Measurements from ENCODE around the gene USB1.

The USB1 gene, protein sequence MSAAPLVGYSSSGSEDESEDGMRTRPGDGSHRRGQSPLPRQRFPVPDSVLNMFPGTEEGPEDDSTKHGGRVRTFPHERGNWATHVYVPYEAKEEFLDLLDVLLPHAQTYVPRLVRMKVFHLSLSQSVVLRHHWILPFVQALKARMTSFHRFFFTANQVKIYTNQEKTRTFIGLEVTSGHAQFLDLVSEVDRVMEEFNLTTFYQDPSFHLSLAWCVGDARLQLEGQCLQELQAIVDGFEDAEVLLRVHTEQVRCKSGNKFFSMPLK

DNA sequence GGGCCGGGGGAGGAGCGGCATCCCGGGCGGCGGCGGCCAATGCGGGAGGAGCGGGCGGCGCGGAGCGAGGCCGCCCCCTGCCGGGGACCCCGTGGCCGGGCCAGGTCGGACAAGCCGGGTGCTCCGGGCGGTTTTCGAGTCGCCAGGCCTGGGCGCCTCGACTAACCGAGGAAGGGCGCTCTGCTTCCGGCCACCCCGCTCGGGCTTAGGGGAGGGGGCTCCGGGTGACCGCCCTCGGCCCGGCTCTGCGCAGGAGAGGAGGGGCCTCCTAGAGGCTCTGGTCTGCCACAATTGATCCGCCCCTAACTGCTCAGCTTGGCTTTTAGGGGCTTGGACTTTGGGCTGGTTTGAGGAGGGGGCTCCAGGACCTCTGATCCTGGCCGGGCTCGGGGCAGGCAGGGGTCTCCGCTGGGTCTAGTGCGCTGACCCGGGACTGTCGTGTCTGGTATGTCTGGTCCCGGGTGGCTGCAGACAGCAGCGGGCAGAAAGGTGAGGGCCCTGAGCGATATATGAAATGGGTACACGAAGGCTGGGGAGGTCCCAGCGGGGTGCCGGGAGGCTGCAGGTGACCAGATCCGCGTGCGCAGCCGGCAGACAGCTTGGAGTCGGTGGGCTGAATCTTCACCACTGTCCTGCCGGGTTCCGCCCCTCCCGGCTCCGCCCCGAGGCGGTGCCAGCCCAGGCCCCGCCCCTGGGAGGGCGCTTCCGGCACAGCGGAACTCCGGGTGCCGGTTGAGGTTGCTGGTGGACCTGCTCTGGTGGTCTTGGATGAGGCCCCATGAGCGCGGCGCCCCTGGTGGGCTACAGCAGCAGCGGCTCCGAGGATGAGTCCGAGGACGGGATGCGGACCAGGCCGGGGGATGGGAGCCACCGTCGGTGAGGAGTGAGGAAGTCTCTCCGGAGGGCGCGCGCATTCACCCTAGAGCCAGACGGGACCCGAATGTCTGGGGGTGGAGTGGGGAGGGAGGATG lies at the start of gene USB1:
Gene USB1 (plus strand): TSS at position 702 of the 971 bp plus-strand sequence. CDS start 77 bp downstream, at position 779.
- DNase-seq, result peak; percentile 86

DNA sequence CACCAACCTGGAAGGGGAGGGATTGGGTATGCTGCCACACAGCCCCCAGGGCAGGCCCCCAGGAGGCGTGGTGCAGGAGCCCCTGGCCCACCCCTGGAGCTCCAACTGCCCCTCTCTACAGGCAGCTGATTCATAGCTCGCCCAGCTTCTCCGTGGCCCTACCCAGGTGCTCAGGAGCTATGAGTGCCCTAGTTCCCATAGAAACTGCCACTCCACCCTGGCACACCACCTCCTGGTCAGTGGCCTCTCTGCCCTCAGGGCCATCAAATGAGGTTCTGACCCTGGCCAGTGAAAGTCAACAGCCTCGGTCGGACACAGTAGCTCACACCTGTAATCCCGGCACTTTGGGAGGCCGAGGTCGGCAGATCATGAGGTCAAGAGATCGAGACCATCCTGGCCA lies 48.3 kb upstream of the USB1 start:
- no peak for DNase-seq

DNA sequence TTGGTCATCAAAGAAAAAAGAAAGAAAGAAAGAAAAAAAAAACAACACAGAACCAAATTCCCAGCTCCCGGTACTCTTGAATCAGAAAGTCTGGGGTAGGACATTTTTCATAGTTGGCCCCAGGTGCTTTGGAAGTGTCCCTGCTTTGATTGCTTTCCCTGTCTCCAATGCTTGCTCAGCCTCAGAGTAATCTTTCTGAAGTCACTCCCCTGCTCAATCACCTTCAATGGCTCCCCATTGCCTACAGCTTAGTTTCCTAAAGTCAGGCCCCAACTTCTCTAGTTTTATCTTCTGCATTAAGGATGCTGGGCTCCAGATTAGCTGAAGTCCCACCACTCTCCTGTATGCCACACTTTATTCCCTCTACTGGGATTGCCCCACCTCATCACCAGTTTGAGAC lies 47.4 kb upstream of the USB1 start:
- DNase-seq, result no peak

DNA sequence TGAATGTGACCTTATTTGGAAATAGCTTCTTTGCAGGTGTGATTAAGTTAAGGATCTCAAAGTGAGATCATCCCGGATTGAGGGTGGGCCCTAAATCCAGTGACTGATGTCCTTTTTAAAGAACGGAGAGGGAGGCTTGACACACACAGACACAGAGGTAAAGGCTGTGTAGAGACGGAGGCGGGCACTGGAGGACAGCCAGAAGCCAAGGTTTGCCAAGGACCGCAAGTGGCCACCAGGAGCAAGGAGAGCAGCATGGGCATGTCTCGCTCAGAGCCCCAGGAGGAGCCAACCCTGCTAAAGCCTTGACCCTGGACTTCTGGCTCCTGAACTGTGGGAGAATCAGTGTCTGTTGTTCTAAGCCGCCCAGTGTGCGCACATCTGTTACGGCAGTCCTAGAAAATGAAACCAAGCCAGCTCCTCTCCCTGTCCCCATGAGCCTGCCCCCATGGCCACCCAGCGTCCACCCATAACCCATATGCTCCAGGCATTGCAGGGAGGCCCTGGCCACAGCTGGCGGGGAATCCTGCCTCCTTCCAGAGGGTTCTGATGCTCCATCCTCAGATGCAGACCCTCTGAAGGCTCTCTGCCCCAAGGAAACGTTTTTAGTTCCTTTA lies 45.5 kb upstream of the USB1 start:
- DNase-seq, result no peak

DNA sequence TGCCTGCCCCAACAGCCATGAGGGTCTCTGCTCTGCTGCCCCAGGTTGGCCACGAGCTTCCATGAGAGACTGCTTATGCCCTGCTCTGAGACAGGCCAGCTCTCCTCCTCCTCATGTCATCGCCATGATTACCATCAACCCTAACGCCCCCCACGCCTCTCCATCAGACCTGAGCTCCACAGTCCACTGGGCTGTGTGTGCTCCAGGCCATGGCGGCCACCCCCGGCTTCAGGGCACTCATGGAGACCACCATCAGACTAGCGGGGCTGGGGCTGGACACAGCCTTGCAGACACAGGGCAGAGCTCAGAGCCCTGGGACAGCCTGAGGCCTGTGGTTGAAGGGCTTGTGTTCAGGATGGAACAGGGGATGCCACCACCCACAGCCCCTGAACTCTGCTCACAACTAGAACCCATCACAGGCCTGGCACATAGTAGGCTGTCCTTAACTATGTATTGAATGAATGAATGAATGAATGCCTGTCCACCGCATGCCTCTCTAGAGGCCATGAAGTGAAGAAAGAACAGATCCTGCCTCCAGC lies 44.9 kb upstream of the USB1 start:
- DNase-seq, result no peak

DNA sequence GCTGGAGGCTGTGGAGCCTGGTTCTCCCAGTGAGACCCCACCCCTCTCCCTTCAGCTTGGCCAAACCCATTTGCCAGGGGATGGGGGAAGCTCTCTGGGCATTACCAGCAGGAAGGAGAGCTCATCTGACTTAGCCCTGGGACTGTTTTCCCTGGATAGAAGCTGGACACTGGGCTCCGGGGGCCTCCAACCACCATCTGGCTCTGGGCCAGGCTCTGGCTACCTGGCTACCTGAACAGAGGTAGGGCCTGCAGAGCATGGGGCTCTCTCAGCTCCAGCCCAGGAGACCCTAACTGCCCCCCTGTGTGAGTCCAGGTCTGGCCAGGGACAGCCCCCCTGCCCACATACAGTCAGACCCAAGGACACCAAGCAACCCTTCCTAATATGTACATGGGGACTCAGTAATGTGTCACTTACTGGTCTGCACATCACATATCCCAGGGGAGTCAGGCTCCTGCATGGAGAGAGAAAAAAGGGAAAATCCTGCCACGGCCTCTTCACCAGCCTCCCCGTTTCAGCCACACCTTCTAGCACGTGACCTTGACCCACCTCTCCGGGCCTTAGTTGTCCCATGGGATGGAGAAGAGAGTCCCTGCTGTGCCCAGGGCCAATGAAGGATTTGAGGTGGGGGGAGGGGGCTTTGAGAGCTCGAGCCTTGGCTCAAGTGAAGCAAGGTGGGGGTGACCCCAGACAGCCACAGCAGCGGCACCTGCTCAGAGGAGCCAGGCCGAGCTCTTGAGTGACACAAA lies 44.1 kb upstream of the USB1 start:
- DNase-seq, result no peak

DNA sequence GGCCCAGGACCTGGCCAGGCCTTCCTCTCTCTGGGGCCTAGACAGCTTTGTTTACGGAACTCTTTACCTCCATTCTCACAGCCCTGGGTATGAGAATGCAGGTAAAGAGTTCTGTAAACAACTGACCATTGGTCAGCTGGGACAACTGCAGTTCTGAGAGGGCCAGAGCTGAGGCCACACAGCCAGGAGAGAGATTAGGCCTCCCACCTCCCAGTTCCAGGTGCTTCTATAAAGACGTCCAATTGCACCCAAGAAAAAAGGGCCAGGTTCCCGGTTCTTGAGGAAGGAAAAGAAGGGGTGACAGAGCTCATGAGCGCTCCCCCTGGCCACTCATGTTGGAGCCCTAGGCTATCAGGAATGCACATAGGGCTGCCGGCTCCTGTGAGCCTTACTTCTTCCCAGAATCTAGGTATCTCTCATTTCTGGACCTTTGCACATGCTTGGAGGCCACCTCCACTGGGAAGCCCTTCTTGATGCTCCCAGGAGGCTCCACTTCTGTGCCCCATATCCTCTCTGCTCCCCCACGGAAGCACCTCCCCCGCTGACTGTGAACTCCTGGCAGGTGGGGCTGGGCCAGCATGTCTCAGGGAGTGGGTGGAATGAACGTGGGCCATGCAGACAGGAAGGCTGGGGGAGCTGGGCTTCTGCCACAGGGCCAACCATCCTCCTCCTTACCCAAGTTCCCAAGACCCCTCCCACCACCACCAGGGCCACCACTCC lies 43.4 kb upstream of the USB1 start:
- no peak for DNase-seq

DNA sequence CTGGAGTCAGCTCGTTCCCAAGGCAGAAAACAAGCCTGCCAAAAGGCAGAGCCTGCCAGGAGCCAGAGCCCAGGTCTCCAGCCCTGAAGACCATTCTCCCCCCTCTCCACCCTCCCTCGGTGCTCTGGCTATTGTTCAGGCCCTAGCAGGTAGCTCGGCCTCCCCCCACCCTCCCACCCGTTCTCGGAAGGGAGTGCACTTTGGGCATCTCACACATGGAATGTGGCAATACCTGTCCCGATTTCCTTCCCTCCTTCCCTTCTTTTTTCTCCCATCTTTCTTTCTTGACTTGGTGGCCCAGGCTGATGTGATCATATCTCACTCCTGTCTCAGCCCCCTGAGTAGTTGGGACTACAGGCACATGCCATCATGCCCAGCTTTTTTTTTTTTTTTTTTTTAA lies 42.7 kb upstream of the USB1 start:
- no peak for DNase-seq

DNA sequence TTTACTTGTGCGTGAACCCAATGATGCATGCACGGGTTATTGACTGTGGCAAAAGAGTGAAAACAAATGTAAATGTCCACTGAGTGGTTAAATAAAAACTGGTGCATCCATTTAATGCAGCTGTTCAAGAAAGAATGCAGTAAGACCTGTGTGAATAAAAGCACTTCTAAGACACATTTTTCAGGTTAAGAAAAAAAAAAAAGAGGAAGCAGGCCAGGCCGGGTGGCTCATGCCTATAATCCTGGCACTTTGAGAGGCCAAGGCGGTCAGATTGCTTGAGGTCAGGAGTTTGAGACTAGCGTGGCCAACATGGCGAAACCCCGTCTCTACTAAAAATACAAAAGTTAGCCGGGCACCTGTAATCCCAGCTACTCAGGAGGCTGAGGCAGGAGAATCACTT lies 42.1 kb upstream of the USB1 start:
- no peak for DNase-seq

DNA sequence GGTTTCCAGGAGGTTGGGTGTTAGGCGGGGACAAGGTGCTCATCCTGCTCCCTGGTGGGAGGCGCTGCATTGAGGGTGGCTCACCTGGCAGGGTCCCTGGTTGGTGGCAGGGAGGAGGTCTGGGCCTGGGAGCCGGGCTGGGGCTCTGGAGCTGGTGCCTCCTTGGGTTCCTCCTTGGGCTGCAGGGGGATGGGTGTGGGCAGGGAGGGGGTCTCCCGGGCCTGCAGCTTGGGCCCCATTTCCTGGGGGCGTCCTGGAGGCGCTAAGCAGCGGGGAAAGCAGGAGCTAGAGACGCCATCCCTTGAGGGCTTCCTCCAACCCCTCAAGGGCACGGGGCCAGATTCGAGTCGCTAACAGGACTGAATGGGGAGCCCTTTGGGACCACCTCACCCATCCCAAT lies 41.4 kb upstream of the USB1 start:
- DNase-seq, result no peak

DNA sequence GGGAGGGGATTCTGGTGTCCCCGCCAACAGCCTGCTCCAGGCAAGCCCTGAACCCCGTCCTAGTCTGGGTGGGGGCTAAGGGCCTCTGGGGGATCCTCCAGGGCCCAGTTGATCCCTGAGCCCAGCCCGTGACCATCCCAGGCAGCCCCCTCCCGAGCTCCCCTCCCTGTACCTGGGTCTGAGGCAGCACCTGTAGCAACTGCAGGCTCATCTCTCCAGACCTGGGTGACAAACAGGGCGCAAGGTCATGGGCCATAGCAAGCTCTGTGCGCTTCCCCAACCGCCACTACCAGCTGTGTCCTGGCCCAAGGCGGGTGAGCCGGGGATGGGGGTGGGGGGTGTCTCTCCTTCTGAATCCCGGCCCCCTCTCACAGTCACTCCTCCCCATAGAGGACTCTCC lies 40.9 kb upstream of the USB1 start:
- DNase-seq, result no peak

DNA sequence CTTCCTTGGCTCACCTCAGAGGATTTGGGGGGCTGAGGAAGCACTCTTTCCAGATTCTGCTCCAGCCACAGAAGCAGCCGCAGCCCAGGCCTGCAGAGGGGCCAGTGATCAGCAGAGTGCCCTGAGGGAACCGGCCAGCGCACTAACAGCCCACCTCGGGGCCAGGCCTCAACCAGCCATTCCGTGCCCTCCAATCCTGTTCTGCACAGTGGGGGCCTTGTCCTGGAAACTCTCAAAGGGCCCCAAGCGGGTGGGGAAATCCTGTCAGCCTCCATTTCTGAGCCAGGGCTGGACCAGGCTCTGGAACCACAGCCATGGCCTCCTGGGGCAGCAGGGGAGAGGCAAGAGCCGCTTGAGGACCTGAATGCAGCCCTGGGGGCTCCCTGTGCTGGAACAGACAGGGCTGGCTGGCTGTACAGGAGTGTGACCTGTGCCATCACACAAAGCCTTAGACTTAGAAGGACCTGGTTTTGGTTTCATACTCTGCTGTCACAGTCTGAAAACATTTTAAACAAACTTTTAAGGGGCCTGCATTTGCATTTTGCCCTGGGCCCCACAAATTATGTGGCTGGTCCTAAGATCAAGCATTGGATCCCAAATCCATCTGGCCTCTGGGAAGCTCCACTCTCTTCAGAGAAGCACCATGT lies 40.3 kb upstream of the USB1 start:
- DNase-seq, result no peak

DNA sequence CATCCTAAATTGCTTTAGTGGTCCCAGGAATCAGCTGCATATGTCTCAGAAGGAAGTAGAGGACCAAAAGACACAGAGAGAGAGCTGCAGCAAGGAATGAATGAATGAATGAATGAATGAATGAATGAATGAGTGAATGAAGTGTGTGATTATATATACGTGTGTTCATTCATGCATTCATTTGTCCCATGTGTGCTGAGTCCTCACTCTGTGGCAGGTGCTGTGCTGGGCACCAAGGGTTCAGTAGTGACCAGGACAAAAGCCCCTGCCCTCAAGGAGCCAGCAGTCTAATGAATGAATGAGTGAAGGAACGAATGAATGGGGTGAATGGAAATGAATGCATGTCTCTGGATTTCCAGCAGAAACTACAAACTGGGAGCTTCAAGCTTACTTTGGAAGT lies 39.7 kb upstream of the USB1 start:
- DNase-seq, result no peak

DNA sequence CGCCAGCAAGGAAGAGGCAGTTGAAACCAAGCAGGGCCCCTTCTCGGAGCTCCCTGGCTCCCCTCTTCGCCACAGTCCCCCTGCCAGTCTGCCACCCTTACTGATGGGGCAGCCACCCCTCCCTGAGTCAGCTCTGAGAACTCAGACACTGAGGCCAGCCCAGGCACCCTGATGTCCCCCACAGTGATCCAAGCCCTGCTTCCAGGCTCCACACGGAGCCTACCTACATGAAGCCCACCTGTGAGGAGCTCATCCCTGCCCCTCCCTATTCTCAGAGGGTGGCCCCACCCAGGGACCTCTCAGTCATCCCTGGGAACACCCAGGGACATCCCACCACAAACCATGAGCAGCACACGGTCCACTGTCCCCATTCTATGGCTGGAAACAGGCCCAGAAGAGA lies 39.2 kb upstream of the USB1 start:
- no peak for DNase-seq

DNA sequence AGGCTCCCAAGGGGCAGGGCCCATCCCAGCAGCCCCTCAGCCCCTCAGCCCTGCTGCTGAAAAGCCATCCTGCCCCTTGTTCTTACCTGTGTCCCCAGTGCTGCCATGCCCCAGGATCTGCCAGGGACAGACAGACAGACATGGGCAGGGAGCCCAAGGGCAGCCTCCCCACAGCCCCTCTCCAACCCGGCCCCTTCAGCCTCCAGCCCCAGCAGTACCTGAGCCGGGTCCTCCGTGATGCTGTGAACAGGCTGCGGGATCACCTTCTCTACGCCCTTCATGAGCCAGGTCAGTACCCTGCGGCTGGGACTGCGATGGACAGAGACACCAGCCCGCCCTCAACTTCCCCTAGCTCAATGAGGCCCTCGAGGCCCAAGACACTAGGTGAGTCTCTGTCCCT lies 38.5 kb upstream of the USB1 start:
- no peak for DNase-seq

DNA sequence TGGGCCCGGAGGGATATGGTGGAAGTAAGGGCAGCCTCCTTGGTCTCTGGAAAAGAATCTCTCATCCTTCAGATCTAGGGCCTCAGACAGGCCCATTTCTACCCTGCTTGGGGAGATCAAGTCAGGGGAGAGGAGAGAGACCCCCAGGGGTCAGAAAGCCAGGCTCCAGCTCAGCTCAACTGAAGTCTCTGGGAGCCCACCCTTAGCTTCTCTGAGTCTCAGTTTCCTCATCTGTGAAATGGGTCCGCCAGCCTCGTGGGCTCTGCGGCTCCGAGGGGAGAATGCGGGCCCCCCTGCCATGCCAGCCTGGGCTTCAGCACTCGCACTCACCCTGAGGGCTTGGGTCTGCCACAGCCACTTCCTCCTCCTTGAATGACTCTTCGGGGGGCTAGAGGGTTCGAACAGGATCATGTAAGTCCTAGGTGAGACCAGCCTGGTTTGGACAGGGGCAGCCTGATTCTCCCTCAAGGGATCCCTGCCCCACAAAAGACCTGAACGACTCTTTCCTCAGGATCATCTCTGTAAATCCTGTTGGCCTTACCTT lies 37.0 kb upstream of the USB1 start:
- no peak for DNase-seq

DNA sequence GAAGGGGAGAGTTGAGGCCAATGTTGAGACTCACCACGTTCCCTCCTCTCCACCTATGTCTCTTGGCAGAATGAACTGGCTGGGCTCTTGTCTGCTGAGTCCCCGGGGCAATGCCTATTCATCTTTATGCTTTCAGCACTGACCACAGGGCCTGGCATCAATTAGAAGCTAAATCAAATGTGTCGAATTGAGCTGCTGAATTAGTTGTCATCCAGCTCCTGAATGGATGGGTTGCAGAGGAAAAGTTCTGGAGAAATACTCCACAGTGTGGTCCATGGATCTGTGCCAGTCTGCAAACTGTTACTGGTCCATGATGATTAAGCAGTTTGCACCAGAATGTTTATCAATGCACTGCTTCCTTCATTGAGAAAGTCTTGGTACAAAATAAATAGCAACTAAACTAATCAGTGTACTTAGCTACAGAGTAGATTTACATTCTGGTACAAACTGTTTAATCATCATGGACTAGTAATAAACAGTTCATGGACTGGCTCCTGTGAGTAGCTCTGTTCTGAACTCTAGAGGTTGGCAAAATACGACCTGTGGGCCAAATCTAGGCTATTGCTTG lies 34.9 kb upstream of the USB1 start:
- no peak for DNase-seq

DNA sequence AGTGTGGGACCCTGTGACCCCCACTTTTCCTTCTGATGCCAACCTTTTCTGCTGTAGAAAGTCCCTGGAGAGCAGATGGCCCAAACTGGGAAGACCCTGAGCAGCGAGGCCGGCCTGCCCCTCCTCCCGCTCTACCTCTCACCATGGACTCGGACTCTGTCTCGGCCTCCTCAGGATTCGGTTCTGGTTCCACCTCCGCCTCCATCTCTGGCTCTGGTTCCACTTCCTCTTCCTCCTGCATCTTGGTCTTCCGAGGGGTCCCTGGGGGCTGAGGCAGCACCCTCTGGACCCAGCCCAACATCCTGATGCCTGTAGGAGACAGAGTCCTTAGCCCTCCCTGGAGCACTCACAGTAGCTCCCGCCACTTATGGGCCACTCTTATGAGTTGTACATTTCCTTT lies 34.2 kb upstream of the USB1 start:
- no peak for DNase-seq

DNA sequence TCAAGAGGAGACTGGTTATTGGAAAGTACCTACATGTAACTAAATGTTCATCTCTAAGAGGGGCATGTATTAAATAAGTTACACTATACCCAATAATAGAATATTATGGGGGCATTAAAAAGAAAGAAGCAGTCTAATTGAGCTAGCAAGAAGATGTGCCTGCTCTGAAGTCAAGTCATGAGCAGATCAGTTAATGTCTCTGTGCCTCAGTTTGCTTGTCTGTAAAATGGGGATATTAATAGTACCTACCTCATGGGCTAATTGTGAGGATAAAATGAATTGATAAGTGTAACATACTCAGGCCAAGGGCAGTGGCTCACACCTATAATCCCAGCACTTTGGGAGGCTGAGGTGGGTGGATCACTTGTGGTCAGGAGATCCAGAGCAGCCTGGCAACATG lies 33.3 kb upstream of the USB1 start:
- DNase-seq, result no peak

DNA sequence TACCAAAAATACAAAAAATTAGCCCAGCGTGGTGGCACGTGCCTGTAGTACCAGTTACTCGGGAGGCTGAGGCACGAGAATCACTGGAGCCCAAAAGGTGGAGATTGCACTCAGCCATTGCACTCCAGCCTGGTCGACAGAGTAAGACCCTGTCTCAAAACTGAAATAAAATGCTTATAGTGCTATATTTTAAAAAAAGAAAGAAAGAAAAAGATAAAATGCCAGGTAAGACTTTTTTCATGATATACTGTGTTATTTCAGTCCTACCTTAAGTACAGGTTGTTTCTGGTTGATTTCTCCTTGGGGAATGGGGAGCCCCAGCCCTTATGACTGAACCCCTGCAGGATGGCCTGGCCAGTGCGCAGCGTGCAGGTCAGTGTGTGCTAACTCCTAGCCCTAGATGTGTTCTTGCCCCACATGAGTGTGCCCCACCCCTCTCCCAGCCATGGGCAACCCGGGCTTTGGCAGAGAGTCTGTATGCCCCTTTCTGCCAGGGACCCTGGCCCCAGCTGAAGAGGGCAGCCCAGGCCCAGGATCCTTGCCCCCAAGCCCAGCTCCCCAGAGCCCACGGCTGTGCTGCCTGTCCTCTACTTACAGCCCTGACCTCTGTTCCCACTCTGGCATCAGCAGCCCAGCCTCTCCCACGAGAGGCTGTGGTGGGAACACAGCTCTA lies 31.6 kb upstream of the USB1 start:
- DNase-seq, result no peak
